Kidney (tissue), 14 donors: Measurements from ENCODE around the gene ACVRL1. TPM values are rescaled to one million over a fixed set of nuclear protein-coding genes. Genes with fewer than 3 reads are reported as not detected.

Source experiments
- DNase-seq, 5 donors: peaks; one replicate each; pipeline ENCODE4 v3.0.0-alpha.2; 2013 to 2020
- FAIRE-seq: peaks from 2 replicates; lab custom pipeline; 2012; peaks lifted over from hg19 to GRCh38; lab: Jason Lieb, UNC
- H3K27ac ChIP-seq, 2 donors: one replicate each; pipeline ENCODE4 v1.7.0; 2013; ENCODE audit warnings: low read depth in 2 of 2, low read length in 2 of 2, inconsistent platforms in 1 of 2
- H3K27me3 ChIP-seq: one replicate; pipeline ENCODE4 v1.7.1; 2013; ENCODE audit warnings: low read length, inconsistent platforms; ENCODE audit not compliant: control insufficient read depth, insufficient read depth
- H3K36me3 ChIP-seq, 3 donors: one replicate each; pipeline versions ENCODE4 v1.7.0 to v1.7.1; 2013; ENCODE audit warnings: low read length in 3 of 3, control low read depth in 1 of 3, inconsistent platforms in 1 of 3; ENCODE audit not compliant: insufficient read depth in 3 of 3, control insufficient read depth in 2 of 3
- H3K4me1 ChIP-seq, 3 donors: one replicate each; pipeline versions ENCODE4 v1.7.0 to v1.7.1; 2013; ENCODE audit warnings: low read length in 3 of 3, inconsistent platforms in 1 of 3, low read depth in 1 of 3; ENCODE audit not compliant: control insufficient read depth in 2 of 3, insufficient read depth in 2 of 3
- H3K4me3 ChIP-seq, 3 donors: one replicate each; pipeline versions ENCODE4 v1.7.0 to v1.8.1; 2013; ENCODE audit warnings: low read length in 3 of 3, control low read depth in 1 of 3, inconsistent platforms in 1 of 3
- H3K9ac ChIP-seq, 3 donors: one replicate each; pipeline versions ENCODE4 v1.7.0 to v1.7.1; 2013; ENCODE audit warnings: low read length in 3 of 3, control low read depth in 1 of 3, inconsistent platforms in 1 of 3
- H3K9me3 ChIP-seq, 3 donors: one replicate each; pipeline versions ENCODE4 v1.7.0 to v1.7.1; 2013; ENCODE audit warnings: low read length in 3 of 3, control low read depth in 1 of 3, inconsistent platforms in 1 of 3; ENCODE audit not compliant: control insufficient read depth in 2 of 3, insufficient read depth in 1 of 3
- CTCF ChIP-seq: IDR thresholded peaks from 3 replicates; pipeline ENCODE4 v1.5.1; 2012; ENCODE audit warnings: mild to moderate bottlenecking, moderate library complexity, borderline replicate concordance; ENCODE audit not compliant: insufficient read depth; ENCODE audit errors: extremely low read depth
- intact Hi-C: fragments of 100-400 bp; cut with DNase I; formaldehyde crosslinking; loops from one replicate; pipeline ENCODE4 v1.11.1; 2022
- polyA plus RNA-seq: library from polyadenylated mRNA; stranded (reverse); fragments of 350-450 nt; fragmentation: Illumina TruSeq; extraction: RNeasy Lipid Tissue Mini Kit (QIAGEN cat#74804); gene quantifications from one replicate; pipeline ENCODE4 v1.2.3, GENCODE V29; 2014; ENCODE audit warnings: low read depth, low replicate concordance; ENCODE audit not compliant: insufficient read depth
- total RNA-seq: library from RNA; stranded (reverse); fragmentation: NEBNext Ultra II Directional; extraction: Animal tissue kit (Norgen Biotek cat#: 25700); gene quantifications from one replicate; pipeline ENCODE4 v1.2.1, GENCODE V29; 2021
- donor health status: control.
- donor health status: control.
- donor health status: control.
- donor health status: control.
- donor health status: control.
- donor health status: DM: yes; HTN: yes; CAD: no.
- donor health status: Normal renal cell carcinoma (clear cell type).

ACVRL1 gene
- total and polyA plus RNA-seq, 2 donors from 2014 or later = 29.1 to 88.4 TPM

DNA sequence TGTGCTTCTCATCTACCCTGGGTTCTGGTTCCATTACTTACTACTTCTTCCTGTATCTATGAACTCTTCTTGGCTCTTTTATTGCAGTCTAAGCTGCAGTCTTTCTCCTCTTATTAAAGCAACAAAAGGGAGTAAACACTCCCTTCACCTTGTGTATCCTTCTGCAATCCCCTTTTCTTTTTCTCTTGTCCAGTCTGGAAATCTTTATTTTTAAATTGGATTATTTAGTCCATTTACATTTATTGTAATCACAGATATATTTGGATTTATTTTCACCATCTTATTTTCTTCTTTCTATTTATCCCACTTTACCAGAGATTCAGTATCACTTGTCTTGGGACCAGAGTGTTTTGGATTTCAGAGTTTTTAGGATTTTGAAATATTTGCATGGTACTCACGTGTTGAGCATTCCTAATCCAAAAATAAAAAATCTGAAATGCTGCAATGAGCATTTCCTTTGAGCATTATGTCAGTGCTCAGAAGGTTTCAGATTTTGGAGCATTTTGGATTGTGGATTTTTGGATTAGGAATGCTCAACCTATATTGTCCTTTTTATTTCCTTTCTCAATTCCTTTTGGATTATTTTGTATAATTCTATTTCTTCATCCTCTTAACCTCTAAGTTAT lies 37.4 kb downstream of the ACVRL1 start:
- Histone ChIP-seq H3K4me1 (peaks cover 0 to 12% (median 8%) of the 10 kb centered on the region in 3 donors), H3K4me3 (no peak overlapping the region), H3K9ac (no peak overlapping the region), H3K27ac (no peak overlapping the region), H3K27me3 (no peaks in the 10 kb centered on the region), H3K36me3 (no peaks in the 10 kb centered on the region), H3K9me3 (peaks cover 0 to 8% (median 0%) of the 10 kb centered on the region in 3 donors)
- intact Hi-C loops = no loop called here
- FAIRE-seq (no peak), DNase-seq (no peak)
- TF ChIP-seq CTCF = no peak

- Histone ChIP-seq H3K4me3 (no peak overlapping the region), H3K27me3 (no peaks in the 10 kb centered on the region), H3K27ac (no peak overlapping the region), H3K4me1 (peaks cover 0 to 3% (median 3%) of the 10 kb centered on the region in 3 donors), H3K9ac (no peak overlapping the region), H3K9me3 (peaks cover 0 to 8% (median 0%) of the 10 kb centered on the region in 3 donors), H3K36me3 (no peaks in the 10 kb centered on the region)
- FAIRE-seq (no peak), DNase-seq (no peak)
- no peak for TF ChIP-seq CTCF
- intact Hi-C loops = no loop called here
Observed at GRCh38 chr12:51947246-51947996, 40.1 kb downstream of the ACVRL1 start.

- no peak for TF ChIP-seq CTCF
- peaks cover 0 to 3% (median under 1%) of the 10 kb centered on the region in 3 donors for H3K4me1 ChIP-seq
- peaks cover 0 to 8% (median 0%) of the 10 kb centered on the region in 3 donors for H3K9me3 ChIP-seq
- FAIRE-seq (no peak), DNase-seq (no peak)
- H3K36me3 ChIP-seq = no peaks in the 10 kb centered on the region
- H3K27me3 ChIP-seq = no peaks in the 10 kb centered on the region
- no peak overlapping the region for H3K27ac ChIP-seq
- H3K9ac ChIP-seq = no peak overlapping the region
- no peak overlapping the region for H3K4me3 ChIP-seq
- intact Hi-C loops = no loop called here
Observed at GRCh38 chr12:51948066-51948465, 40.8 kb downstream of the ACVRL1 start.
